NCI-H2029 (cell line): Measurements from ENCODE around the gene HES5.

Experiments
- DNase-seq: peaks from one replicate; lab custom pipeline; 2025; lab: John Stamatoyannopoulos, UW

The HES5 gene

DNA sequence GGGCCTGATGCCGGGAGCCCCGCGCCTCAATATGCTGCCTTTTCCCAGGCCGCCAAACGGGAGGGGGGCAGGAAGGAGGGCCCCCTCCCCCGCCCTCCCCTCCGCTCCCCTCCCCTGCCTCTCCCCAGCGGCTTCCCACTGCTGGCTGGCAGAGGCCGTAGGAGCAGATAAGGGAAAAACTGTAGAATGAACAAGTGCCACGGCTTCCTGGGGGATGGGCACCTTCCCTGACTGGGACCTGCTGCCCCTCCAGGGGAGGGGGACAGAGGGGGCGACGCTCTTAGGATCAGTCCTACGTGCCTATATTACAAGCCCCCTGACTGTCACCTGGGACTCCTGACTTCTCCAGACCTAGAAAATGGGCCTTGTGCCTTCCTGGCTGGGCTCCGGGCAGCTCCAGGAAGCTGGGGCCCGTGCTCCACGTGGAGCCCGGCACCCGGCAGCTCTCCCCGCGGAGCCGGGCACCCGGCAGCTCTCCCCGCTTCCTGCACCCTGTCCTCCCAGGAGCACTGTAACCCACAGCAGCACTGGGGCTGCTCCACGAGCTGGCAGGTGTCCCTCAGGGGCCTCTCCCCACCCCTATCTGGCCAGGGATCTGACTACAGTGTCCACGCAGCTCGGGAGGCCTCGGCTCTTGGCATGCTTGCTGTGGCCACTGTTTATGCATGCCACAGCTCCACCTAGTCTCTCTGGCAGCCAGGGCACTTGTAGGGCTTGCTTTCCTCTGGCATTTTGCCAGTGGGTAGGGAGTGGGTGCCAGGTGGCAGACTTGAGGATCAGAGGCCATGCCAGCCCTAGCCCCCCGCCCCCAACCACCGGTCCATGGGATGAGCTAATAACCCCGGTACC is 674 bp upstream of the HES5 start:
- DNase-seq: peak; percentile 63

DNA sequence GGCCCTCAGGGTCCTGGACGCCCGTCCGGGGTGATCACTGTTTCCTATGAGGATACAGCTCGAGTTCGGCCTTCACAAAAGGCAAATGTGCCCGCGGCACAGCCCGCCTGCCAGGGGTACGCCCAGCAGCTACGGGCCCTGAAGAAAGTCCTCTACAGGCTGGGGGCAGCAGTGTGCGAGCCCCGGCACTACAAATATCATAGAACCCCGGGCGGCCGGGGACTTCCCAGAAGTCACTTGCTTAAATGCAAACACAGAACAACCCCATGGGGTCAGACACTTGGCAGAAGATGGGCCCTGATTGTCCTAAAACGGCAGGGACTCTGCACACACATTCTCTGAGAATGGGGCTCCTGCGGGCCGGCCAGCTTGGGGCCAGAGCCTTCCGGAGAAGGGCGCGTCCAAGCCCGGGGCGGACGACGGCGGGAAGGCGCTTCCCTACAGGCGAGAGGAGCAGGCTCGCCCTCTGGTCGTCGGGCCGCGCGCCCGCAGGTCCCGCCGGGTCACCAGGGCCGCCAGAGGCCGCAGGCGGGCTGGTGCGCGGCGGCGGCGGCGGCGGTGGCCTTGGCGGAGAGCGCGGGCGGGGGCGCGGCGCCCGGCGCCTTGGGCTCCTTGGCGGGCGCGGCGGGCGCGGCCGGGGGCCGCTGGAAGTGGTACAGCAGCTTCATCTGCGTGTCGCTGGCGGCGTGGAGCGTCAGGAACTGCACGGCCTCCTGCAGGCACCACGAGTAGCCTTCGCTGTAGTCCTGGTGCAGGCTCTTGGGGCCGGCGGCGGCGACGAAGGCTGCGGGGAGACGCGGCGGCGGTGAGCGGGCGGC is 888 bp downstream of the HES5 start:
- no peak for DNase-seq

DNA sequence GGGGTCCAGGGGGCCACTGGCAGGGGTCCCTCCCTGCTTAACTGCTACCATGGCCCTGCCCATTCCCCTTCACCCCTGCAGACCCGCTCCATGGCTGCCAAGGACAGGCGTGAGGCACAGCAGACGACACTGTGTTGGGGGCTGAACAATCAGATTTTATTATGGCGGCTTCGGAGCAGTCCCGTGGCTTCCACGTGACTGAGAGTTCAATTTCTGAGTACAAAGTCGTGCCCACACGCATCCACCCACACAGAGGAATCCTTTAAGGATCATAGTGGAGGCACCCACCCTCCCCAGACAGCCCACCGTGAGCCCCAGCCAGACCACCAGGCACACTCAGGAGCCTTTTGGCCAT is 1.5 kb downstream of the HES5 start:
- DNase-seq: no peak

DNA sequence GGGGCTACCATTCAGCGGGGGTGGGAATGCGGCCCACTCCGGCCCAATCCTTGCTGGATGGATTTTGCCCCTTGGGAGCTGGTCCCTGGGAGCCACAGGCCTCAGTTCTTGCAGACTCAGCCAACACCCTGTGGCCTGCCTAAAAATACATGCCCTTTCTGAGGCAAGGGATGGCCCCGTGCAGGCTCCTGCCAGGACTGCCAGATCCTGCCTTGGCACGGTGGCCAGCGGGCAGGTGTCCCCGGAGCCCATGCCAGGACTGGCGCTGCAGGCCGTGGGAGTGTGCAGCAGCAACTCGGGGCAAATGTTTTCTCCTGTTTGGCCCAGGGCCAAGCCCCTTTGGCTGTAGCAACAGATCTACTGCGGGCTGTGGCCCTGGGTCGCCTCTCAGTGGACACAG is 2.0 kb downstream of the HES5 start:
- DNase-seq: no peak

DNA sequence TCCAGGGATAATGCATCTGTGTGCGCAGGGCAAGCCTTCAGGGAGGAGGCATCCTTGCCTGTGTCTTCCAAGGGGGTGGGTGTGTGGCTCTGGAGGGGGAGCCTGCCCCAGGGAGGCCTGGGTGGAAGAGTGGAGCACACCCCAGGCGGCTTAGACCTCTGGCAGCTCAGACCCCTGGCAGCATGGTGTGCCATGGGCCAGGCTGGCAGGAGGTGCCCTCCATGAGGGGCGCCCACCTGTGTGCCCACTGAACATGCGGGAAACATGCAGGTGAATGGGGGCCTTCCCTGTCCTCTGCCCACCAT is 2.6 kb downstream of the HES5 start:
- no peak for DNase-seq

DNA sequence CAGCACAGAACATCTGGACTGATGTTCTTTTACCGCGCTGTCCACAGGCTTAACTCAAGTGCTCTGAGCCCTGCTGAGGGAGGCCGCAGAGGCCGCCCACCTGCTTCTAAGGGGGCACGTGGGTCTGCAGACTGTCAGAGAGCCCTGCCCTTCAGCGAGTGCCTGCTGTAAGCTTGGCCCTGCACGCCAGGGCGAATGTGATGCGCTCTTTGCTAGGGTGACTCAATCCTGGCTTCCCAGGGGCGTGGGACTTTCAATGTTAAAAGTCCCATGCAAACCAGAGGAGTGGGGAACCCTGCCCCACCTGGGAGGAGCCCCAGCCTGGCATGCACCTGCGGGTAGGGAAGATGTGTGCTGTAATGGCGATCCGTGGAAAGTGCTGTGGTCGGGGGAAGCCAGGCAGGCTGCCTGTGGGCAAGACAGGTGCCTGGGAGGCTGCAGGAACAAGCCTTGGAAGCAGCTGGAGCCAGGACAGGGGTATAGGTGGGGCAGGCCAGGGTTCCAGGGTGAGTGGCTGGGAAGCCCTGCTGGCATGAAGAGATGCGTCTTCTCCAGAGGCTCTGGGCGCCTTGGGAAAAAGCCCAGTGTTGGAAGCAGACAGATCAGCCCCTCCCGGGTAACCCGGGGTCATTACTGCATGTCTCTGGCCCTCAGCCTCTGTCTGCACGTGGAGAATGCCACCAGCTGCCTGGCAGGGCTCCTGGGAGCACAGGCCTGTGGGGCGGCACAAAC is 3.1 kb downstream of the HES5 start:
- DNase-seq: no peak

DNA sequence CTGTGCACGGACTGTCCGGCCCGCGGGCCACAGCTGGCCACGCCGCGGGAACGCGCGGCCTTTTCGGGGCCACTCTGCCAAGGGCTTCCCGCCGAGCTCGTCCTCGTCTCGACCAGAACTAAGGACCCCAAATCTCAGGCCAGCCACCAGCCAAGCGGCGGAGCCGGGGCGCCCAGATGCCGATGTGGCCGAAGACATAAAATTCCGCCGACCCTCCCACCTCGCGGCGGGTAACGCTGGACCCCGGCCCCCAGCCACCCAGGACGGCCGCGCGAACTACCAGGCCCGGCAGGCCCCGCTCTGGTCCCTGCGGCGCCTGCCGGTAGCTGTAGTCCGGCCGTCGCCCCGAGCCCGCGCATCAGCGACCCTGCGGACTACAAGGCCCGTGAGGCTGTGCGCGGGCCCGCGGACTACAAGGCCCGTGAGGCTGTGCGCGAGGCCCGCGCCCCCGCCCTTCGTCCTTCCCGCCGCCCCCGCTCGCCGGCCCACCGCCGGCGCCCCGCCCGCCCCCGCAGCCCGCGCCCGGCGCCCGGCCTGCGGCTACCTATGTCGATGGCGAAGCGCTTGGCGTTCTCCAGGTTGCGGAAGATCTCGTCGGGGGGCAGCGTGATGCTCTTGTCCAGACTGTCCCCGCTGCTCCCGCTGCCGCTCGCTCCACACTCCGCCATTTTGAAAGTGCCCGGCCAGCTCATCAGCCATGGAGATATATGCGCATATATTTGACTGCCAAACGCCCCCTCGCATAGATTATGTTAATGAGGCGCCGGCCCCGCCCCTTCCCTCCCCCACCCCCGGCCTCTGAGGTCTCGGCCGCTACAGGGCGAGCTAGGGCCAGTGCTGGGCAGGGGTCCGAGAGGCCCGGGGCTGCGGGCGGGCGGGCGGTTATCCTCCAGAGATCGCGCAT is 3.9 kb downstream of the HES5 start, which contains the start of gene PANK4:
Gene PANK4, minus strand, starts transcription at position 677 of the 904 bp plus-strand sequence. Its CDS starts 9 bp downstream, at position 668.
- peak; percentile 84 for DNase-seq

DNA sequence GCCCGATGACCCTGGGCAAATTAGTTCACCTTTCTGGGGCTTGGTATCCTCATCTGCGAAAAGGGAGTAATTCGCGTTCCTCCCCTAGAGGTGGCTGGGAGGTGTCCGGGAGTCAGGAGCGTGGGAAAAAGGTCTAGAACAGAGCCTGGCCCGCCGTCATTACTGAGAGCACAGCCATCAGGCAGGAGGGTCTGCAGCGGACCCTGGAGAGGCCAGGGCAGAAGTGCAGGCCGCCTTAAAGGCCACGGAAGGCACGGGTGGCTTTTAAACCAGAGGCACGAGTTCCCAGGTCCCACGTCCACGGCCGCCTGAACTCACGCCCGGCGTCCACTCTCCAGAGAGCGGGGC is 4.5 kb downstream of the HES5 start:
- DNase-seq: no peak

DNA sequence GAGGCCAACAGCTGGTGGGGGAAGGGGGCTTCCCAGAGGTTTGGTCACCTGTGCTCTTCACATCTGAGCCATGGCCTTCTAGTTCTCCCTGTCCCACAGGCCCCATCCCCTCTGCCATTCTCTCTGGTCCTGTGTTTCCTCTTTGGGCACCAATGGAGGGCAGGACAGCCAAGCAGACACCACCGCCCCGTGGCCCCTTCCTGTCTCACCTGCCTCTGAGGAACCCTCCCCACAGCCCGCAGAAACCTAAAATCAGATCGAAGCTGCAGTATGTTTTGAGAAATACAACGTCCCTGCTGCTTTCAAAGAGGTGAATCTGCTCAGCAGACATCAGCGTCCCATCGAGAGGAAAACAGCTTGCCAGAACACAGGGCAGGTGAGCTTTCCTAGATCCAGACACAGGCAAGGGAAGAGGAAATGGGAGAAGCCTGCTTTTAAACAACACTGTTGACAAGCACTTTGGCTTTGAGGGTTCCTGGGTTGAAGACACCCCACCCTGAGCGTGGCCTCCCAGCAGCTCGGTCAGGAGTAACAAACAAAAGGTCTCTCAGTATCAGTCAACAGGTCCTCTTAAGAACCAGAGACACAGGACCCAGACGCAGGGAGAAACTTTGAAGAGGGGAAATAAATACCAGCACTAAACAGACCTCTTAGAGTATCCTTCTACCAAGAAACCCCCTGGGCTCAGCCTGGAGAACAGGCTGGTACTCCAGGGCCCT is 6.0 kb downstream of the HES5 start:
- DNase-seq: no peak

DNA sequence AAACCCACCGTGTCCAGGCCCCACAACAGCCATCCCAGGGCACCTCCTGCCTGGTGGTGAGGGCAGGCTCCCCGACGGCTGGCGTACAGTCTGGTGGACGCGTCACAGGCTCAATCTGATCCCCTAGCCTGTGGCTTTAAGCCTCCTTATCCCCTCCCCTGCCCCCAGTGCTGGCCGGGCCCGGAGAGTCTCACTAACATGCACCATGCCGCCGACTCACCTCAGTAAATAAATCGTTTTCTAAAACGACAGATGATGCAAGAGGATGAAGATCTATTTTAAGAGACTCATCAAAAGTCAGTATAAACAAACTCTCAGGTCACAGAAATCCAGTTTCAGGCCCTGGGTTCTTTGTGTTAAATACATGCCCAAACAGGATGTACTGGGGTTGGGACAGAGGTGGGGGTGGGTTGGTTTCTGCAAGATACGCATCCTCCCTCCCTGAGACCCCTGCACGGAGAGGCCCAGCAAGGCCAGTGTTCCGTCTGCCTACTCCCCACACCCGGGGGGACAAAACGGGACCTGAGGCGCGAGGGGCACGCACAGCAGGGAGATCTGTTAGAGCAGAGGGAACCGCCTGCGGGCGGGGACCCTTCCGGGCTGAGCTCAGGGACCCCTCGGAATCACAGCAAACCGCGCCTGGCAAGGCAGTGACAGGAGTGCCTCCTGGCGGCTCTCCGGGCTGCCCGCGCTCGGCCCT is 6.7 kb downstream of the HES5 start:
- no peak for DNase-seq

DNA sequence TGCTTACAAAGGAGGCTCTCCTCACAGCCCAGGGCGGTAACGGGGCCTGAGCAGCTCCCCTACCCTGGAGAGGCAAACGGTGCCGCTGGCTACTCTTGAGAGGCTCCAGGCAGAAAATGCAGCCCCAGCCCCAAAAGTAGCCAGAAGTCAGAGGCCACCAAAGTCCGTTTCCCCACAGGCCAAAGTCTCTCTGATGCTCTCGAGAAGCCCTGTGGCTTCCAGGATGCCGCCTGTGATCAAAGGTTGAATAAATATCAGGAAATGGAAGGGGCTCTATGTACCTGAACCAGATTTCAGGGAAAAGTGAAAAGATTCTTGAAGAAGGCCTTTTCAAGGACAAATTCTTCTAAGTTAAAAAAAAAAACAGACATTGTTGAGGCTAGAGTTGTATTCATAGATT is 7.8 kb downstream of the HES5 start:
- DNase-seq: no peak

DNA sequence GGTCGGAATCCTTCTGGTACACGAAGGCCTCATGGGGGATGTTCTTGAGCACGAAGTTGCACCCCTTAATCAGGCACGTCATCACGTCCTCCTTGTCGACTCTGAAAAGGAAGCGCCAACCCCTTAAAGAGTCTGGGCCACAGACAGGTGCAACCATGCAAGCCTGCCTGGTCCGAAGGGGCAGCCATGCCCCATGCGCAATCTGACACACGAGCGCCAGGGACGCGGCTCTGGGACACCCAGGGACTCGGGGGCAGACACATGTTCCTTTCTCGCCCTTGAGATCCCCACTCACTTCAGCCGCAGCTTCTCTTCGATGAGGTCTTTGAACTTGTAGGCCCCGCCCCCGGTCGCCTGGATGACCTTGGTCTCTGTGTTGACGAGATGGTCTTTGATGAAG is 9.3 kb downstream of the HES5 start:
- no peak for DNase-seq

DNA sequence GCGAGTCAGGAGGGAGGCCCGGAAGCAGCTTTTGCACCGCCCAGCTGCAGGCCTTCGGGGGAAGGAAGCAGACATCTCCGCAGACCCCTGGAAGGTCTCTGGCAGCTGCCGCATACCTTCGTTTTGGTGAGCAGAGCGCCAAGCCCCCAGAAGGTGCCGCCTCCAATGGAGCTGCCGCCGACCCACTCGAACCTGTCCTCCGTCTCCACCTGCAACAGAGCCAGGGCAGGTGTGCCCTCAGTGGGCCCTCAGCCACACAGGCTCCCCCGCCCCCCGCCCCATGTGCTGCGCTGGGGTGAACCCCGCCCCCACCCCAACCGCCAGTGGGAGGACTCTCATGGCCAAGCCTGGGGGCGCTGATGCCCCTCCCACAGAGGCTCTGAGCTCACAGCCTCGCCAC is 9.9 kb downstream of the HES5 start:
- DNase-seq: no peak

DNA sequence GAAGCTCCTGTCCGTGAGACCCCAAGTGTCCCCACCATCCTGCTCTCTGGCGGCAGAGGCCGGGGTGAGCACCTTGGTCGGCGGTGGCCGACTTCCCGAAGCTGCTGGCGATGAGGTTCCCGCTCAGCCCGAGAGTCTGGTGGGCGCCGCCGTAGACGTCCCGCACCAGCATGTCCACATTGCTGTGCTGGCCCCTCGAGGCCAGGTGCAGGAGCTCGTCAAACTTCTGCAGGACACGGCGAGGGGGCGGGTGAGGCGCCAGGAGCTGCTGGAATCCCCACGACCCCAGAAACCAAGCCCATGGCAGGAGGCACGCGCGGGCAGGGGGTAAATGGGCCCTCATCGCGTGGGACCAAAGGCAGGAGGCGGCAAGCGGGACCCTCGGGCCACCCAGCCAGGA is 10.3 kb downstream of the HES5 start:
- no peak for DNase-seq

DNA sequence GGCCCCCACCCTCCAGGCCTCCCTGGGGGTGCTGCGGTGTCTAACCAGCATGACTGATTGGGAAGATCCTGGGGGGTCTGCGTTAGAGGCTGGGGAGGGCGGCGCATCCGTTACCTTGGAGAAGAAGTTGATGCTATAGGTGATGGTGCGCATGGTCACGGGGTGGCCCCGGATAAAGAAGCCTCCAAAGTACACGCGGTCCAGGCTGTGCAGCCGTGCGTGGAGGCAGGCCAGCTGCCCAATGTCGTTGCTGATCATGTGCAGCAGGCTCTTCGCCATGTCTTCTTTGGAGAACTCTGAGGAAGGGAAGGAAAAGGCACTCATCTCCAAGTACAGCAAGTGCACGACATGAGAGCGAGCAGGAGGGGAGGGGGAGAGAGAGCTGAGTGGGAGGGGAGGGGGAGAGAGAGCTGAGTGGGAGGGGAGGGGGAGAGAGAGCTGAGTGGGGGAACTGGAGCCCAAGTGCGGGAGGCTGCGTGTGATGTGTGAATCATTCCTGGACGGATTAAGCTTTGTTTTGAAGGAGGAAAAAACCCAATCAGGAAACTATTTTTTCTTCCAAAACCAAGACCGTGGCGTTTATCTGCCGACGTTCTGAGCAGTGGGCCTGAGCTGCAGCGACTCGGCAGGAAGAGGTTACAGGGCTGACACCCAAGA is 10.9 kb downstream of the HES5 start:
- DNase-seq: no peak

DNA sequence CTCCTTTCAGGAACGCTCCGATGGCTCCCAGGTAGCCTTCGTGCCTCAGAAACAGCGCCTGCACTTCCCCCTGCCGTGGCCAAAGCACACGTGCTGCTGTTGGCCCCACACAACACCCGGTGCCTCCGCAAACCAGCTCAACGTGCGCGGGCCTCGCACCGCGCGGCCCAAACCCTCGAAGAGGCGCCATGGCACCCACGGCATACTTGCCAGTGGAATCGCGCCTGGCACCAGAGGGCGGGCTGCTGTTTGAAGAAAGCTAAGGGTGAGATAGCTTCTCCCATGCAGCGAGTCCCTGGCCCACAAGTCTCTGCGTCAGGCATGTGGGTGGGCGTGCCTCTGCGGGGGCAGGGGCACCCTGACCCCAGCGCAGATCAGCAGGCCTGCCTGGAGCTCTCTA is 11.5 kb downstream of the HES5 start:
- DNase-seq: no peak

DNA sequence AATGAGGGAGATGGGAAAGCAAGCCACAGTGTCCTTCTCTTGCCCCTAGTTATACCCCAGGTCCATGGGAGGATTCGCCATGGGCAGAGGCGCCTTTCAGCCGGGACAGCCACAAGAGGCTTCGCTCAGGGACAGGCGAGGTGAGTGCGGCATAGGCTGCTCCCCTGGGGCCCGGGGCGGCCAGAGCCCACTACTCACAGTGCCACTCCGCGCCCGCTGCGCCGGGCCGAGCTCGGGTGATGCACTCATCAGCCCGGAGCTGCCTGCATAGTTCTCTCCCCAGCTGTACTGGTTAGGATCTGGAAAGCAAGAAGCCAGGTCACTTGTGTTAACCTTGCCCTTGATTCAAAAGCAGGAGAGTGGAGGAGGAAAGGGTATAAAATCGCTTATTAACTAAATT is 12.1 kb downstream of the HES5 start:
- no peak for DNase-seq

DNA sequence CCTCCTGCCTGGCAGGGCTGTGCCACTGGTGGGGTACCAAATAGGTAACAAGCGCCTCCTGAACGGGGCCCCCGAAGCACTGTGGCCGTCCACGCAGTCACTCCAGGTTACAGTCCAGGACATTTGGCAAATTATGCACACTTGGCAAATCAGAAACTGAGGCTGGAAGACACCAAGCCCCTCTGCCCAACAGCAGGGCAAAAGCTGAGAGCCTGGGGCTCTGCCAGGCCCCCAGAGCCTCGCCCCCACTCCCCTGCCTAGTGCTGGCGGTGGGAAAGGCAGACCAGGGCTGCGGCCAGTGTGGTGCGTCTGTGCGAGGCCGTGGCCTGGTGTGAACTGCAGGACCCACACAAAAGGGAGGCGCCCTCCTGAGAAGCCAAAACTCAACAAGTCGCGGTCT is 13.1 kb downstream of the HES5 start:
- DNase-seq: no peak

DNA sequence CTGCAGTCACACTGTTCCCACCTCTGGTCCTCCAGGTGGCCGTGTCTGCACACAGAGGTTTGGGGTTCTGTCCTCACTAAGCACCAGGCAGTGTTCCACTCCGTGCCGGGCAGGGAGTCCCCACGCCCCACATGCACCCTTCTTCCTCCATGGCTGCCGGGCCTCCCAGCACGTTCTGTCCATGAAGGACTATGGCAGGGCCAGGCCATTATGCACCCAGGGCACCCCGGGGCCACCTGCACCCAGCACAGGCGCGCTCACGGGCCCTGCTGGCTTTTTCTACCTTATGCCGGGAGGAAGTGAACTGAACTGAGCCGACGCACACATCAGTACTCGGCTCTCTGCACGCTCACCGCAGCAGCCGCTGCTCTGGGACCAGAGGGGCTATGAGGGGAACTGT is 13.9 kb downstream of the HES5 start:
- no peak for DNase-seq

DNA sequence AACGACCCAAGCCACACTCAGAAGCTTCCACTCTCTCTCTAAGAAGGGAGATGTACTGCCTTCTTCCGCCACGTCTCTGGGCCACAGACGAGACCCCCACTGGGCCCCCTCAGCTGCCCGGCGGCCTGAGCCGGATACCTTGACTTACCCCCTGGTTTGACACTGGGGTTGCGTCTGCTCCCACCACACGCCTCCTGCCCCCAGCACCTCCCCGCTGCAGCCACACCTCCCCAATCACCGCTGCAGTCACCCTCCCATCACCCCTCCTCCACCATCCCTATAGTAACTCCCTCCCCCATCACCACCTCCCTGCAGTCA is 14.3 kb downstream of the HES5 start:
- no peak for DNase-seq
